SU-DHL-6 (cell line): ENCODE data around the gene TAT.

Experiments used
- H2AFZ ChIP-seq: fragments of 200-600 bp; sonication (generic); 2 replicates; pipeline ENCODE4 v1.6.1; 2014; ENCODE audit warnings: low read depth, mild to moderate bottlenecking, moderate library complexity, mixed read lengths, antibody characterized with exemption, low read length; ENCODE audit not compliant: severe bottlenecking
- H3F3A ChIP-seq: fragments of 200-600 bp; shearing (Covaris generic); 2 replicates; pipeline ENCODE4 v1.6.0; 2016; ENCODE audit warnings: antibody characterized with exemption, mild to moderate bottlenecking; ENCODE audit not compliant: insufficient read depth
- H3K27ac ChIP-seq: fragments of 200-600 bp; sonication (generic); 2 replicates; pipeline ENCODE4 v1.5.1; 2016; ENCODE audit warnings: low read depth, mild to moderate bottlenecking, low read length, moderate library complexity, mixed read lengths
- H3K27me3 ChIP-seq: fragments of 200-600 bp; sonication (generic), shearing (Covaris generic); 2 replicates; pipeline ENCODE4 v1.6.0; 2014; ENCODE audit warnings: mild to moderate bottlenecking, low read length
- H3K36me3 ChIP-seq: fragments of 200-600 bp; sonication (generic); 2 replicates; pipeline ENCODE4 v1.6.1; 2014; ENCODE audit warnings: mild to moderate bottlenecking, low read length, mixed read lengths
- H3K4me2 ChIP-seq: fragments of 300-600, 200-600 bp; shearing (Covaris generic), sonication (generic); 2 replicates; pipeline ENCODE4 v1.6.0; 2014; ENCODE audit warnings: low read length, low read depth, mild to moderate bottlenecking; ENCODE audit not compliant: poor library complexity, severe bottlenecking
- H3K4me3 ChIP-seq: fragments of 200-600 bp; sonication (generic); 2 replicates; pipeline ENCODE4 v1.5.1; 2014; ENCODE audit warnings: antibody characterized with exemption, low read length, mild to moderate bottlenecking, mixed read lengths; ENCODE audit not compliant: insufficient read depth, poor library complexity, severe bottlenecking
- H3K79me2 ChIP-seq: fragments of 200-600 bp; sonication (generic); 2 replicates; pipeline ENCODE4 v1.6.1; 2014; ENCODE audit warnings: mild to moderate bottlenecking, low read length, moderate library complexity; ENCODE audit not compliant: insufficient read depth
- H3K9ac ChIP-seq: fragments of 200-600 bp; sonication (generic); 2 replicates; pipeline ENCODE4 v1.7.0; 2014; ENCODE audit warnings: mild to moderate bottlenecking, low read length
- H3K9me2 ChIP-seq: fragments of 200-600 bp; sonication (generic); replicated peaks from 2 replicates; pipeline ENCODE4 v1.6.1; 2014; ENCODE audit warnings: low read length; ENCODE audit not compliant: insufficient read depth
- H3K9me3 ChIP-seq: fragments of 200-600 bp; sonication (generic); 2 replicates; pipeline ENCODE4 v1.6.1; 2014; ENCODE audit warnings: low read length, mixed read lengths; ENCODE audit not compliant: insufficient read depth
- H4K20me1 ChIP-seq: fragments of 200-600 bp; sonication (generic); 2 replicates; pipeline ENCODE4 v1.6.1; 2014; ENCODE audit warnings: low read depth, mild to moderate bottlenecking, antibody characterized with exemption, low read length, moderate library complexity, mixed read lengths
- EZH2phosphoT487 ChIP-seq: fragments of 200-600 bp; sonication (generic), shearing (Covaris generic); conservative IDR thresholded peaks from 2 replicates; pipeline ENCODE4 v1.6.1; 2018; ENCODE audit warnings: mild to moderate bottlenecking, antibody characterized with exemption, low read length, moderate library complexity, mixed read lengths
- TF ChIP-seq, protein P1 (sequence below): fragments of 200-600 bp; sonication (generic); IDR thresholded peaks from one replicate; pipeline ENCODE4 v1.5.1; 2017; ENCODE audit warnings: antibody characterized with exemption, mild to moderate bottlenecking, low read length, moderate library complexity; ENCODE audit not compliant: insufficient read depth, poor library complexity, severe bottlenecking

TAT gene

GRCh38 chr16:71559855-71560254, 17.0 kb downstream of the TAT start:
- H3K36me3 ChIP-seq = no peaks in the 10 kb centered on the region
- H3K9me2 ChIP-seq = no peaks in the 10 kb centered on the region
- no peak overlapping the region for H3K4me2 ChIP-seq
- H4K20me1 ChIP-seq = no peaks in the 10 kb centered on the region
- H3K4me3 ChIP-seq = no peak overlapping the region
- H3K9me3 ChIP-seq = no peaks in the 10 kb centered on the region
- no peaks in the 10 kb centered on the region for H3K79me2 ChIP-seq
- TF ChIP-seq, protein P1, sequence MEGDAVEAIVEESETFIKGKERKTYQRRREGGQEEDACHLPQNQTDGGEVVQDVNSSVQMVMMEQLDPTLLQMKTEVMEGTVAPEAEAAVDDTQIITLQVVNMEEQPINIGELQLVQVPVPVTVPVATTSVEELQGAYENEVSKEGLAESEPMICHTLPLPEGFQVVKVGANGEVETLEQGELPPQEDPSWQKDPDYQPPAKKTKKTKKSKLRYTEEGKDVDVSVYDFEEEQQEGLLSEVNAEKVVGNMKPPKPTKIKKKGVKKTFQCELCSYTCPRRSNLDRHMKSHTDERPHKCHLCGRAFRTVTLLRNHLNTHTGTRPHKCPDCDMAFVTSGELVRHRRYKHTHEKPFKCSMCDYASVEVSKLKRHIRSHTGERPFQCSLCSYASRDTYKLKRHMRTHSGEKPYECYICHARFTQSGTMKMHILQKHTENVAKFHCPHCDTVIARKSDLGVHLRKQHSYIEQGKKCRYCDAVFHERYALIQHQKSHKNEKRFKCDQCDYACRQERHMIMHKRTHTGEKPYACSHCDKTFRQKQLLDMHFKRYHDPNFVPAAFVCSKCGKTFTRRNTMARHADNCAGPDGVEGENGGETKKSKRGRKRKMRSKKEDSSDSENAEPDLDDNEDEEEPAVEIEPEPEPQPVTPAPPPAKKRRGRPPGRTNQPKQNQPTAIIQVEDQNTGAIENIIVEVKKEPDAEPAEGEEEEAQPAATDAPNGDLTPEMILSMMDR = no peak
- no peak for TF ChIP-seq EZH2phosphoT487
- H3K27me3 ChIP-seq = no peaks in the 10 kb centered on the region
- H3K9ac ChIP-seq = no peak overlapping the region
- no peak overlapping the region for H3K27ac ChIP-seq
- peaks cover 11% of the 10 kb centered on the region; the same call in 1 of the 2 replicates for H3F3A ChIP-seq
- no peak overlapping the region for H2AFZ ChIP-seq

DNA sequence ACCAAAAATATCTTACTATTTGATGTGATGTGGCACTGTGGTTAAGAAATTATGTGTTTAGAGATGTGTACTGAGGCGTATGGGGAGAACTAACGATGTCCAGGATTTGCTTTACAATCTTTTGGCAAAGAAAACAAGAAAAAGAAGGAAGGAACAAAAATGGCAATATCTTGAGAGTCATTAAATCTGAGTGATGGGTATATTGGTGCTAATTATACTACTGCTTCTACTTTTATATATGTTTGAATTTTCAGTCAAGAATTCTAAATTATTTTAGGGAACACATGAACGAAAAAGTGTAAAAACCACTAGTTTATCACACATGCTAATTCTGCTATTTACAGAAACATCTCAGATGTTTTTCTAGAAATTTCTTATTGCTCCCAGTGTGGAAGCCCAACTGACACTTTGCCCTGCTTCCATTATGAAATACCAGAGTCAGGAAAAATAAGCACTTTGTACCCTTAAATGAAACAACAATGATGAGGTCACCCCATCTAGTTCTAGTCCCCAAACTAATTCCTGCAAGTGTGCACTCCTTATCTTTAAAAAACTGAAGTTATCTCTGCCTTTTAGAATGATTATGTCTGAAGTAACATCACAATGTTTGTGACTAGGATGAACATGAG, 18.8 kb downstream of the TAT start:
- Histone ChIP-seq H3K36me3 (no peaks in the 10 kb centered on the region), H3K4me3 (no peak overlapping the region), H3F3A (no peaks in the 10 kb centered on the region), H3K9me3 (no peaks in the 10 kb centered on the region), H2AFZ (no peak overlapping the region), H3K9ac (no peak overlapping the region), H3K9me2 (no peaks in the 10 kb centered on the region), H3K79me2 (no peaks in the 10 kb centered on the region), H4K20me1 (no peaks in the 10 kb centered on the region), H3K27ac (no peak overlapping the region), H3K4me2 (no peak overlapping the region), H3K27me3 (no peaks in the 10 kb centered on the region)
- TF ChIP-seq EZH2phosphoT487 = no peak
- TF ChIP-seq, protein P1 = no peak

- no peak overlapping the region for H3K4me3 ChIP-seq
- H3K79me2 ChIP-seq = no peaks in the 10 kb centered on the region
- H2AFZ ChIP-seq = no peak overlapping the region
- H3K9me3 ChIP-seq = no peaks in the 10 kb centered on the region
- no peak overlapping the region for H3K27ac ChIP-seq
- H4K20me1 ChIP-seq = no peaks in the 10 kb centered on the region
- no peaks in the 10 kb centered on the region for H3F3A ChIP-seq
- H3K36me3 ChIP-seq = no peaks in the 10 kb centered on the region
- no peaks in the 10 kb centered on the region for H3K9me2 ChIP-seq
- H3K9ac ChIP-seq = no peak overlapping the region
- TF ChIP-seq EZH2phosphoT487 = no peak
- TF ChIP-seq, protein P1 = no peak
- no peak overlapping the region for H3K4me2 ChIP-seq
- no peaks in the 10 kb centered on the region for H3K27me3 ChIP-seq
These were observed 19.6 kb downstream of the TAT start for GRCh38 chr16:71557299-71557698.
